Measurements from ENCODE around the gene PPP1R13L.
"Not testable (repeated sequence)": the region's sequence is repeated elsewhere in the genome, so short reads cannot be mapped to it uniquely, and the experiment has no call there.

GRCh38 chr19:45334881-45335280 is 70.0 kb downstream of the PPP1R13L start:
- TF ChIP-seq POLR2A, CTCF (IDR thresholded peaks at IDR 0.05): not testable (repeated sequence)

Data from uterus (tissue), 2 donors.